ENCODE data around the gene COL4A4.

Gene COL4A4

GRCh38 chr2:226978300-226978699, 185.7 kb downstream of the COL4A4 start:
- DNase-seq: no peak

DNA sequence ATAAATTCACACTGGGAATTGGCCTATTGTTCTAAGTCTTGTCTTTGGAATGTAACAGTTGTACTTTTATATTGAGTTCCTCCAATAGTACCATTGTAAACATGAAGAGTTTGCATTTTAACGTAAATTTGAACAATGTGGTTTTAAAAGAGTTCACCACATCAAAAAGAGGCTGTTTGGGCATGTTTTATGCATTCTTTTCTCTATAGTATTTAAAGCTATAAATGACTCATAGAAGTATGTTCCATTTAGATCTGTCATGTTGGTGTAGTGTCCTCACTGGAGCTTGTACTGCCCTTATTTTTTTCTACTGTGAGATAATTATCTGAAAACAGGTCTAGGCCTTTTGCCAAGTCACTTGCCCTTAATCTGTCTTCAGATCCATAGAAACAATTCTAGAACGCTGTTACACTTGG, 186.2 kb downstream of the COL4A4 start:
- DNase-seq: peak; percentile 57

- DNase-seq: no peak
Measured at GRCh38 chr2:226973816-226974215, 190.2 kb downstream of the COL4A4 start.

GRCh38 chr2:226971770-226972169, 192.2 kb downstream of the COL4A4 start:
- DNase-seq: no peak

GRCh38 chr2:226971084-226971483, 192.9 kb downstream of the COL4A4 start:
- DNase-seq: no peak

GRCh38 chr2:226970362-226970761, 193.6 kb downstream of the COL4A4 start:
- DNase-seq: no peak

GRCh38 chr2:226969417-226970080, 194.5 kb downstream of the COL4A4 start:
- no peak for DNase-seq

- no peak for DNase-seq
Measured at GRCh38 chr2:226965376-226965775, 198.6 kb downstream of the COL4A4 start.

DNA sequence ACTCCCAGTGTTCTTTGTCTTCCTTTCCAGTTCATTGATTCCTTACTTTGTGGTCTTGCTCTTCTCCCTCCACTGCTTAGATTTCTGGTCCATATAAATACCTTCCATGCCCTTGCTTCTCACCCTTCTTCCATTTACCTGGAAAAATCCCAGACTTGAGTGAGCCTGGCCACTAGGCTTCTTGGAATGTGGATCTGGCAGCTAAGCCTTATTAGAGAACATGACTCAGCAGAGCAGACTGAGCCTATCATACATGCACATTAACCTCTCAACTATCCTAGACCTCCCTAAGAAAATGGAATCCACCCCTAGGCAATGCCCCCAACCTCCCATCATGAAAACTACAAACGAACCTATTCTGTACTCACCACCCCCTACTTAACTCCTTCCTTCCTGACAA, 200.5 kb downstream of the COL4A4 start:
- DNase-seq: no peak

GRCh38 chr2:226962176-226962773, 201.7 kb downstream of the COL4A4 start:
- DNase-seq: no peak

DNA sequence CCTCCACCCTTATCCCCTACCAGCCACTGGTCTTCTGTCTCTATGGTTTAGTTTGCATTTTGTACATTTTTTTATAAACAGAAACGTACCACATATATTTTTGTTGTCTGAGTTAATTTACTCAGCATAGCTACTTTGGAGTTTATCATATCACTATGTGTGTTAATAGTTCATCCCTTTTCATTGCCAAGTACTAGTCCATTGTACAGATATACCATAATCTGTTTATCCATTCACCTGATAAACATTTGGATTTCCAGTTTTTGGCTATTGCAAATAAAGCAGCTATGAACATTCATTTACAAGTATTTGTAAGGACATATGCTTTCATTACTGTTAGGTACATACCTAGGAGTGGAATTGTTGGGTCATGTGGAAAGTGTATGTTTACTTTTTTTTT, 204.6 kb downstream of the COL4A4 start:
- DNase-seq: no peak

GRCh38 chr2:226956659-226957058, 207.3 kb downstream of the COL4A4 start:
- no peak for DNase-seq

DNA sequence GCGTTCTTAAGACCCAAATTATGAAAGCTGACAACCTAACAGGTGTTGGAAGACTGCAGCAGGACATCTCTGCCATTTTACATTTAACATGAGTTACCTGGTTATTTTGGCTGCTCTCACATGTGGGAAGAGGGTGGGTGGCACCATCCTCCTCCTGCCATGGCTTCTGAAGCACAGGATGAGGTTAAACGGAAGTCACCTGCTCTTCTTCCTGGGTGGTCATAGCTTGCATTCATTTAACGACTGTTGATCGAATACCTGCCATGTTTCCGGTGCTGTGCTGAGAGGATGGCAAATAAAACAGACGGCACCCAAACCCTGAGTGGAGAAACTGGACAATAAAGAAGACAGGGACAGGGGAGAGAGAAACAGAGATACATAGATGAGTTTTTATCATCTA, 210.2 kb downstream of the COL4A4 start:
- no peak for DNase-seq

DNA sequence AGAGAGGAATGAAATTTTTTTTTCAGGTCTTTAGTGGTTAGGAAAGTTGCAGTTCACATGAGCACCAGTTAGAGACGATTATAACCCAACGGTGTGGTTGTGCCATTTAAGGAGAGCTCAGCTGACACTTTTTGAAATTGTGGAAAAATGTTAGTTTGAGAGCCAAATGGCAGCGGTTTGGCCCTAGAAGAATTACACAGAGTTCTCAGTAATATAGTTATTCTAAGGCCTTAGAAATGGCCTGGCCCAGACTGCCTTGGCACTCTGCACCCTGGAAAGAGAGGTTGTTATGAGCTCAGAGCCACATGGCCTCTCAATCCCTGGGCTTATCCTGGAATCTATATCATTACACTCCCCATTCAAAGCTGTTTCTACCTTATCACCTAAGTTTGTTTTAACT, 210.8 kb downstream of the COL4A4 start:
- DNase-seq: no peak
